ENCODE measurements around the gene EDC3.

The EDC3 gene

GRCh38 chr15:74626336-74626735 lies 69.5 kb downstream of the EDC3 start:
- no peak overlapping the region for H3K27ac ChIP-seq (ENCODE audit: low read depth, low read length)
- H3K4me2 ChIP-seq (ENCODE audit: low read depth, low read length, poor library complexity, severe bottlenecking) = no peak overlapping the region
- H3K79me2 ChIP-seq (ENCODE audit: insufficient read depth, low read length) = peaks cover 11% of the 10 kb centered on the region

GRCh38 chr15:74625693-74626092 lies 70.1 kb downstream of the EDC3 start:
- TF ChIP-seq EZH2phosphoT487 (conservative IDR thresholded peaks at IDR 0.05; ENCODE audit: low read length) (no peak), CTCF (IDR thresholded peaks at IDR 0.05; ENCODE audit: insufficient read depth, low read length, poor library complexity, severe bottlenecking) (no peak)
- Histone ChIP-seq H3K36me3 (ENCODE audit: low read length) (peaks cover 7% of the 10 kb centered on the region), H3K27ac (ENCODE audit: low read depth, low read length) (no peak overlapping the region), H4K20me1 (ENCODE audit: low read depth, low read length) (0 out of 2 replicates have a peak, but pooled peaks cover 3% of the 10 kb centered on the region), H2AFZ (ENCODE audit: low read depth, low read length, severe bottlenecking) (no peak overlapping the region), H3K27me3 (ENCODE audit: low read length) (no peaks in the 10 kb centered on the region), H3K9ac (ENCODE audit: low read length) (no peak overlapping the region), H3K79me2 (ENCODE audit: insufficient read depth, low read length) (peaks cover 13% of the 10 kb centered on the region), H3K9me2 (replicated peaks; ENCODE audit: insufficient read depth, low read length) (no peaks in the 10 kb centered on the region), H3K4me3 (ENCODE audit: insufficient read depth, low read length, poor library complexity, severe bottlenecking) (no peak overlapping the region), H3F3A (ENCODE audit: insufficient read depth) (no peaks in the 10 kb centered on the region), H3K9me3 (ENCODE audit: insufficient read depth, low read length) (no peaks in the 10 kb centered on the region), H3K4me2 (ENCODE audit: low read depth, low read length, poor library complexity, severe bottlenecking) (no peak overlapping the region)

More at GRCh38 chr15:74626336-74626735, 69.5 kb downstream of the EDC3 start:
- no peaks in the 10 kb centered on the region for H3F3A ChIP-seq (ENCODE audit: insufficient read depth)
- peaks cover 7% of the 10 kb centered on the region for H3K36me3 ChIP-seq (ENCODE audit: low read length)
- no peaks in the 10 kb centered on the region for H3K9me3 ChIP-seq (ENCODE audit: insufficient read depth, low read length)
- H3K27me3 ChIP-seq (ENCODE audit: low read length) = no peaks in the 10 kb centered on the region
- no peak overlapping the region for H3K4me3 ChIP-seq (ENCODE audit: insufficient read depth, low read length, poor library complexity, severe bottlenecking)
- TF ChIP-seq CTCF (IDR thresholded peaks at IDR 0.05; ENCODE audit: insufficient read depth, low read length, poor library complexity, severe bottlenecking) = no peak
- TF ChIP-seq EZH2phosphoT487 (conservative IDR thresholded peaks at IDR 0.05; ENCODE audit: low read length) = no peak
- H3K9me2 ChIP-seq (replicated peaks; ENCODE audit: insufficient read depth, low read length) = no peaks in the 10 kb centered on the region
- H3K9ac ChIP-seq (ENCODE audit: low read length) = no peak overlapping the region
- H2AFZ ChIP-seq (ENCODE audit: low read depth, low read length, severe bottlenecking) = no peak overlapping the region
- H4K20me1 ChIP-seq (ENCODE audit: low read depth, low read length) = 0 out of 2 replicates have a peak, but pooled peaks cover 3% of the 10 kb centered on the region

DNA sequence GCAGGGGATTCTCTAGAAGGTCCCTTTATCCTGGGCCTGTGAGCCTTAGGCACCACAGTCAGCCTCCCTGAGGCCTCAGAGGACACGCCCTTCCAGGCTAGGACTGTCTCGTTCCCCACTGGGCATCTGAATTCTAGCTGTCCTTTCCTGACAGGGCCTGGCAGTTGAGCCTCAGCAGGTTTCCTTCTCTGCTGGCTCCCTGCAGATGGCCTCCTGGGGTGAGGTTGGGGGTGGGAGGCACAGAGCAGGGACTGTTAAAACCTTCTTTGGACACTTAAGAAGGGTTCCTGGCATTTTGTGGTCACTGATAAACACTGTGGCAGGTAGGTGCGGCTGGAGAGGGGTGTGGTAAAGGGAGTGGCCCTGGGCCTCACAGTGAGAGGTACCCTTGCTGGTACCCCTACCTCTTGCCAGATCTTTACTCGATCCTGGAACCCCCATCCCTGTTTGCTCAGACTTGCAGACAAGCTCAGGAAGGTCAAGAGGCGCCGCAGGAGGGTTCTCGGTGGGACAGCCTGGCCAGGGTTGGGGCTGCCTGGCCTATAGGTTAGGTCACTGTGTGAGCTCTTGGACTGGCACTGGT lies 71.7 kb downstream of the EDC3 start:
- H4K20me1 ChIP-seq (ENCODE audit: low read depth, low read length) = 0 out of 2 replicates have a peak, but pooled peaks cover 3% of the 10 kb centered on the region
- TF ChIP-seq CTCF (IDR thresholded peaks at IDR 0.05; ENCODE audit: insufficient read depth, low read length, poor library complexity, severe bottlenecking) (no peak), EZH2phosphoT487 (conservative IDR thresholded peaks at IDR 0.05; ENCODE audit: low read length) (no peak)
- no peaks in the 10 kb centered on the region for H3F3A ChIP-seq (ENCODE audit: insufficient read depth)
- no peak overlapping the region for H2AFZ ChIP-seq (ENCODE audit: low read depth, low read length, severe bottlenecking)
- no peak overlapping the region for H3K4me2 ChIP-seq (ENCODE audit: low read depth, low read length, poor library complexity, severe bottlenecking)
- peaks cover 13% of the 10 kb centered on the region for H3K79me2 ChIP-seq (ENCODE audit: insufficient read depth, low read length)
- peaks cover 7% of the 10 kb centered on the region for H3K36me3 ChIP-seq (ENCODE audit: low read length)
- no peaks in the 10 kb centered on the region for H3K27me3 ChIP-seq (ENCODE audit: low read length)
- no peaks in the 10 kb centered on the region for H3K9me3 ChIP-seq (ENCODE audit: insufficient read depth, low read length)
- no peak overlapping the region for H3K4me3 ChIP-seq (ENCODE audit: insufficient read depth, low read length, poor library complexity, severe bottlenecking)
- H3K27ac ChIP-seq (ENCODE audit: low read depth, low read length) = no peak overlapping the region
- no peaks in the 10 kb centered on the region for H3K9me2 ChIP-seq (replicated peaks; ENCODE audit: insufficient read depth, low read length)
- H3K9ac ChIP-seq (ENCODE audit: low read length) = no peak overlapping the region
